Astrocyte (in vitro differentiated cells and primary cell): ENCODE data around the gene NDUFA13. TPM values are rescaled to one million over a fixed set of nuclear protein-coding genes. Genes with fewer than 3 reads are reported as not detected.

Experiments
- DNase-seq: peaks from one replicate; pipeline ENCODE4 v3.0.0-alpha.2; 2010; ENCODE audit warnings: low read depth
- FAIRE-seq: peaks from 2 replicates; lab custom pipeline; 2011; peaks lifted over from hg19 to GRCh38; lab: Jason Lieb, UNC
- H2AFZ ChIP-seq: 2 replicates; pipeline ENCODE4 v1.6.0; 2012; ENCODE audit warnings: low read depth, low read length, inconsistent platforms
- H3K27ac ChIP-seq: 2 replicates; pipeline ENCODE4 v1.5.1; 2011; ENCODE audit warnings: low read depth, low read length, inconsistent platforms
- H3K27me3 ChIP-seq: 2 replicates; pipeline ENCODE4 v1.6.0; 2011; ENCODE audit warnings: low read length, inconsistent platforms; ENCODE audit not compliant: insufficient read depth
- H3K36me3 ChIP-seq: 2 replicates; pipeline ENCODE4 v1.5.1; 2011; ENCODE audit warnings: low read length, inconsistent platforms; ENCODE audit not compliant: insufficient read depth
- H3K4me1 ChIP-seq: 2 replicates; pipeline ENCODE4 v1.5.1; 2011; ENCODE audit warnings: low read length, inconsistent platforms; ENCODE audit not compliant: insufficient read depth
- H3K4me2 ChIP-seq: 2 replicates; pipeline ENCODE4 v1.6.0; 2012; ENCODE audit warnings: low read length, inconsistent platforms
- H3K4me3 ChIP-seq: 2 replicates; pipeline ENCODE4 v1.5.1; 2011; ENCODE audit warnings: low read depth, mild to moderate bottlenecking, low read length, inconsistent platforms; ENCODE audit not compliant: insufficient read depth
- H3K79me2 ChIP-seq: 2 replicates; pipeline ENCODE4 v1.6.0; 2012; ENCODE audit warnings: mild to moderate bottlenecking, low read length, inconsistent platforms; ENCODE audit not compliant: insufficient read depth
- H3K9ac ChIP-seq: 2 replicates; pipeline ENCODE4 v1.6.0; 2012; ENCODE audit warnings: mild to moderate bottlenecking, low read length, inconsistent platforms
- H3K9me3 ChIP-seq: 2 replicates; pipeline ENCODE4 v1.5.1; 2012; ENCODE audit warnings: low read depth, mild to moderate bottlenecking, low read length, inconsistent platforms; ENCODE audit not compliant: insufficient read depth
- H4K20me1 ChIP-seq: 2 replicates; pipeline ENCODE4 v1.6.0; 2012; ENCODE audit warnings: low read length, inconsistent platforms; ENCODE audit not compliant: insufficient read depth
- H3K27ac Mint-ChIP-seq: one replicate; pipeline ENCODE4 v1.8.0; 2021; ENCODE audit warnings: mild to moderate bottlenecking, mixed read lengths; ENCODE audit not compliant: unreplicated experiment
- H3K27me3 Mint-ChIP-seq: one replicate; pipeline ENCODE4 v1.8.0; 2021; ENCODE audit warnings: low read depth, mixed read lengths; ENCODE audit not compliant: unreplicated experiment
- H3K36me3 Mint-ChIP-seq: one replicate; pipeline ENCODE4 v1.8.0; 2021; ENCODE audit warnings: low read depth, mixed read lengths; ENCODE audit not compliant: unreplicated experiment
- H3K4me1 Mint-ChIP-seq: one replicate; pipeline ENCODE4 v1.8.0; 2021; ENCODE audit warnings: low read depth, mixed read lengths; ENCODE audit not compliant: unreplicated experiment
- H3K4me3 Mint-ChIP-seq: one replicate; pipeline ENCODE4 v1.8.0; 2021; ENCODE audit warnings: mild to moderate bottlenecking, moderate library complexity, mixed read lengths; ENCODE audit not compliant: unreplicated experiment
- H3K9me3 Mint-ChIP-seq: one replicate; pipeline ENCODE4 v1.8.0; 2021; ENCODE audit warnings: mild to moderate bottlenecking, mixed read lengths; ENCODE audit not compliant: unreplicated experiment
- CTCF ChIP-seq: IDR thresholded peaks from 2 replicates; pipeline ENCODE4 v1.5.1; 2011; ENCODE audit warnings: low read depth, mild to moderate bottlenecking, inconsistent platforms, low read length, moderate library complexity; ENCODE audit not compliant: insufficient read depth
- EZH2 ChIP-seq: IDR thresholded peaks from 2 replicates; pipeline ENCODE4 v1.6.1; 2012; ENCODE audit warnings: mild to moderate bottlenecking, low read length, inconsistent platforms; ENCODE audit not compliant: insufficient read depth
- total RNA-seq: library from RNA; stranded (reverse); gene quantifications from 2 replicates; pipeline ENCODE4 v1.2.1, GENCODE V29; 2021

The NDUFA13 gene
- total RNA-seq, 1 donor from 2014 or later = 311 TPM

DNA sequence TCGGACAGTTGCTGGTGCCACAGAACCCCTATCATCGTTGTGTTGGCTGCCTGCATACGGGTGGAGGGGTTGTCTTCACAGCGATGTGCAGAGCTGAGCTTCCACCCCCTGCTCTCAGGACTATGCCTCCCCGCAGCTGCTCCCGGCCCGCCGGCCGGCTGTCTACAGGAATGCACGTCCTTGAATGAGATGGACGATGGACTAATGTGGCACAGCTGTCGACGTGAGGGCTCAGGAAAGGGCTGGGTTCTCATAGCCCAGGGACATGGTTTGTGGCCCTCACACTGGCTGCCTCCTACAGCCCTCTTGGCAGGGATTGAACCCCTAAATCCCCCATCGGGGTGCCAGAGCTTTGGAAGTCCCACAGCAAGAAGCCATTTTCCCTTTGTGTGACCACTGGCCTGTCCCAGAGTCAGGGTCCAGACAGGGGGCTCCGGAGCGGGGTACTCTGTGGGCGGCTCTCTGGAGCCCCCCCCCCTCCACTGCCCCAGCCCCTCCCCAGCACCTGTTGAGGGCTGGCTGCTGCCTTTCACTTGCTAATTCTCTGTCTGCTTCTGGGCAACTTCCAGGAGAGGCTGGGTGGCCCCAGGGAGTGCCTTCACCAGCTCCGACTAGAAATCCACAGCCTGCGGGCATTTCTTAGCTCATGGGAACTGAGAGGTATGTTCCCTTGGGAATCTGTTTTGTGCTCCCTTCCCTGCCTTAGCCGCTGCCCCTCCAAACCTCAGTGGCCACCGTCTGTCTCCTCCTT lies 40.8 kb upstream of the NDUFA13 start:
- no peaks in the 10 kb centered on the region for H3K9me3 ChIP-seq
- H3K27ac ChIP-seq = no peak overlapping the region
- peaks cover 10% of the 10 kb centered on the region for H3K4me1 ChIP-seq
- no peak overlapping the region for H3K4me3 ChIP-seq
- Mint-ChIP-seq H3K36me3 (peaks cover 29% of the 10 kb centered on the region), H3K27ac (no peak overlapping the region), H3K9me3 (peaks cover 4% of the 10 kb centered on the region), H3K27me3 (no peaks in the 10 kb centered on the region), H3K4me1 (peaks cover 14% of the 10 kb centered on the region), H3K4me3 (no peak overlapping the region)
- no peaks in the 10 kb centered on the region for H3K27me3 ChIP-seq
- no peaks in the 10 kb centered on the region for H3K36me3 ChIP-seq
- TF ChIP-seq EZH2 (no peak), CTCF (no peak)
- no peak overlapping the region for H3K4me2 ChIP-seq
- H3K79me2 ChIP-seq = peaks cover 99% of the 10 kb centered on the region
- no peak overlapping the region for H3K9ac ChIP-seq
- H2AFZ ChIP-seq = no peak overlapping the region
- FAIRE-seq (no peak), DNase-seq (no peak)
- H4K20me1 ChIP-seq = peaks cover 91% of the 10 kb centered on the region

DNA sequence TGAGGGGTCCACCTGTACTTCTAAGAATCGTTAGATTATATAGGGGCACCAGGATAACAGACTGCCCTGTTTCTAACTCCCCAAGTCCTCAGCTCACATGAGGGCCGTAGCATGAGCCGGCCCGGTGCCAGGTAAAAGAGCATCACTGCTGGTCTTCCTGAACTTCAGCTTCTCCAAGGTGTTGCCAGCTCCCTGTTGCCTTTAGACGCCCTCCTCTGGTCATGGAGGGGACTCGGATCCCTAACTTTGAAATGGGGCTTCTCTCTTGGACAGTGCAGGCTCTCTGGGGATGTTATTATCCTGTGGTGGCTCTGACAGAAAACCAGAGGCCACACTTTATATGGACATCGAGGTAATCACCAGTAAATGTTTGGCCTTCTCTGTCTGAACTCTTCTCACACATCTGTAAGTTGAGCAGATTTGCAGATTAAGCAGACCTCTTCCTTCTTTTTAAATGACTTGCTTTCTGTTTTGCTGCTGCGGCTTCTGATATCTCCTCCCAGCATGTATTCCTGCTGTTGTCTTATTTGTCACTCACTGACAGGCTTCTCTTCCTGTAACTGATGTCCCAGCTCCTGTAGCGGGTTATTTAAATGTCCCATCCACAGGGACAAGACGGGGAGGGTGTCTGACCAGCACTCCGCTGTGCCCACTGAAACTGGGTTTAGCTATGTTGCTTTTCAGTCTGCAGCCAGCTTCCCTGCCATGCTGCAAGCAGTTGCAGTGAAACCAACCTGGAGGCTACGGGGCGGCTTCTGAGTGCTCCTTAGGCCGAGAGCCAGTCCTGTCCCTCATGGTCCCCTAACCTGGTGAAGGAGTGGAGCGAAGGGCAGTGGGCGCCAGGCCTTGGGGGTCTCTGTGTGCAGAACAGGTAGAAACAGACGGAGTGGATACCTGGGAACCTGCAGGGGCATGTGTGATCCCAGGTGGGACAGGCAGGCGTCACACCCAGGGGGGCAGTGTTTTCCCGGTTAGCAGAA lies 39.9 kb upstream of the NDUFA13 start:
- H3K9ac ChIP-seq = peak overlapping the region; percentile 14
- no peak overlapping the region for H3K4me2 ChIP-seq
- DNase-seq (no peak), FAIRE-seq (no peak)
- TF ChIP-seq EZH2 (no peak), CTCF (peak; percentile 29)
- Mint-ChIP-seq H3K4me1 (peaks cover 14% of the 10 kb centered on the region), H3K27ac (no peak overlapping the region), H3K4me3 (peak overlapping the region; percentile 55), H3K36me3 (peaks cover 27% of the 10 kb centered on the region), H3K27me3 (no peaks in the 10 kb centered on the region), H3K9me3 (no peaks in the 10 kb centered on the region)
- H3K27ac ChIP-seq = no peak overlapping the region
- peaks cover 10% of the 10 kb centered on the region for H3K4me1 ChIP-seq
- no peak overlapping the region for H2AFZ ChIP-seq
- H3K79me2 ChIP-seq = peaks cover 99% of the 10 kb centered on the region
- H3K27me3 ChIP-seq = no peaks in the 10 kb centered on the region
- peaks cover 92% of the 10 kb centered on the region for H4K20me1 ChIP-seq
- H3K36me3 ChIP-seq = no peaks in the 10 kb centered on the region
- no peak overlapping the region for H3K4me3 ChIP-seq
- H3K9me3 ChIP-seq = no peaks in the 10 kb centered on the region
